Measurements from ENCODE around the gene ALG12. TPM values are rescaled to one million over a fixed set of nuclear protein-coding genes. Genes with fewer than 3 reads are reported as not detected.

ALG12 gene
- total RNA-seq, 1 experiment from 2014 or later, result 29.2 TPM

GRCh38 chr22:49903322-49904039 is 14.8 kb downstream of the ALG12 start:
- Mint-ChIP-seq H3K4me1 (no peaks in the 10 kb centered on the region), H3K36me3 (peaks cover 46% of the 10 kb centered on the region), H3K9me3 (peaks cover 20% of the 10 kb centered on the region), H3K4me3 (no peak overlapping the region), H3K27ac (no peak overlapping the region), H3K27me3 (ENCODE audit: low read depth) (no peaks in the 10 kb centered on the region)
- ChIA-PET POLR2A (no interaction called here), CTCF (no interaction called here)
- TF ChIP-seq NFYB (CRISPR knock-in tag; conservative IDR thresholded peaks at IDR 0.05; ENCODE audit: low read depth), result no peak
- TF ChIP-seq, protein P1, sequence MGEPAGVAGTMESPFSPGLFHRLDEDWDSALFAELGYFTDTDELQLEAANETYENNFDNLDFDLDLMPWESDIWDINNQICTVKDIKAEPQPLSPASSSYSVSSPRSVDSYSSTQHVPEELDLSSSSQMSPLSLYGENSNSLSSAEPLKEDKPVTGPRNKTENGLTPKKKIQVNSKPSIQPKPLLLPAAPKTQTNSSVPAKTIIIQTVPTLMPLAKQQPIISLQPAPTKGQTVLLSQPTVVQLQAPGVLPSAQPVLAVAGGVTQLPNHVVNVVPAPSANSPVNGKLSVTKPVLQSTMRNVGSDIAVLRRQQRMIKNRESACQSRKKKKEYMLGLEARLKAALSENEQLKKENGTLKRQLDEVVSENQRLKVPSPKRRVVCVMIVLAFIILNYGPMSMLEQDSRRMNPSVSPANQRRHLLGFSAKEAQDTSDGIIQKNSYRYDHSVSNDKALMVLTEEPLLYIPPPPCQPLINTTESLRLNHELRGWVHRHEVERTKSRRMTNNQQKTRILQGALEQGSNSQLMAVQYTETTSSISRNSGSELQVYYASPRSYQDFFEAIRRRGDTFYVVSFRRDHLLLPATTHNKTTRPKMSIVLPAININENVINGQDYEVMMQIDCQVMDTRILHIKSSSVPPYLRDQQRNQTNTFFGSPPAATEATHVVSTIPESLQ (CRISPR knock-in tag; IDR thresholded peaks at IDR 0.05), result no peak
- TF ChIP-seq, protein P2, sequence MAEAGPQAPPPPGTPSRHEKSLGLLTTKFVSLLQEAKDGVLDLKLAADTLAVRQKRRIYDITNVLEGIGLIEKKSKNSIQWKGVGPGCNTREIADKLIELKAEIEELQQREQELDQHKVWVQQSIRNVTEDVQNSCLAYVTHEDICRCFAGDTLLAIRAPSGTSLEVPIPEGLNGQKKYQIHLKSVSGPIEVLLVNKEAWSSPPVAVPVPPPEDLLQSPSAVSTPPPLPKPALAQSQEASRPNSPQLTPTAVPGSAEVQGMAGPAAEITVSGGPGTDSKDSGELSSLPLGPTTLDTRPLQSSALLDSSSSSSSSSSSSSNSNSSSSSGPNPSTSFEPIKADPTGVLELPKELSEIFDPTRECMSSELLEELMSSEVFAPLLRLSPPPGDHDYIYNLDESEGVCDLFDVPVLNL (CRISPR knock-in tag; IDR thresholded peaks at IDR 0.05; ENCODE audit: borderline replicate concordance, low read depth), result no peak
- no peak for TF ChIP-seq ZNF416 (CRISPR knock-in tag; IDR thresholded peaks at IDR 0.05)
- no peak for TF ChIP-seq ZNF138 (CRISPR knock-in tag; conservative IDR thresholded peaks at IDR 0.05)
- no peak for TF ChIP-seq FOXP4 (CRISPR knock-in tag; IDR thresholded peaks at IDR 0.05)
- no peak for TF ChIP-seq ATF1 (CRISPR knock-in tag; IDR thresholded peaks at IDR 0.05)
- no peak for TF ChIP-seq ZNF425 (CRISPR knock-in tag; conservative IDR thresholded peaks at IDR 0.05)
- no peak for TF ChIP-seq RORB (CRISPR knock-in tag; IDR thresholded peaks at IDR 0.05)
- no peak for TF ChIP-seq ATF3 (CRISPR knock-in tag; conservative IDR thresholded peaks at IDR 0.05)
- TF ChIP-seq NR2C2 (CRISPR knock-in tag; IDR thresholded peaks at IDR 0.05), result no peak
- TF ChIP-seq, protein P3, sequence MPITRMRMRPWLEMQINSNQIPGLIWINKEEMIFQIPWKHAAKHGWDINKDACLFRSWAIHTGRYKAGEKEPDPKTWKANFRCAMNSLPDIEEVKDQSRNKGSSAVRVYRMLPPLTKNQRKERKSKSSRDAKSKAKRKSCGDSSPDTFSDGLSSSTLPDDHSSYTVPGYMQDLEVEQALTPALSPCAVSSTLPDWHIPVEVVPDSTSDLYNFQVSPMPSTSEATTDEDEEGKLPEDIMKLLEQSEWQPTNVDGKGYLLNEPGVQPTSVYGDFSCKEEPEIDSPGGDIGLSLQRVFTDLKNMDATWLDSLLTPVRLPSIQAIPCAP (CRISPR knock-in tag; IDR thresholded peaks at IDR 0.05), result no peak
- TF ChIP-seq IRF2 (CRISPR knock-in tag; IDR thresholded peaks at IDR 0.05; ENCODE audit: borderline replicate concordance, low read depth), result no peak
- TF ChIP-seq TP53 (CRISPR knock-in tag; IDR thresholded peaks at IDR 0.05), result no peak
- no peak for TF ChIP-seq CDX4 (CRISPR knock-in tag; IDR thresholded peaks at IDR 0.05; ENCODE audit: borderline replicate concordance)
- TF ChIP-seq, protein P4, sequence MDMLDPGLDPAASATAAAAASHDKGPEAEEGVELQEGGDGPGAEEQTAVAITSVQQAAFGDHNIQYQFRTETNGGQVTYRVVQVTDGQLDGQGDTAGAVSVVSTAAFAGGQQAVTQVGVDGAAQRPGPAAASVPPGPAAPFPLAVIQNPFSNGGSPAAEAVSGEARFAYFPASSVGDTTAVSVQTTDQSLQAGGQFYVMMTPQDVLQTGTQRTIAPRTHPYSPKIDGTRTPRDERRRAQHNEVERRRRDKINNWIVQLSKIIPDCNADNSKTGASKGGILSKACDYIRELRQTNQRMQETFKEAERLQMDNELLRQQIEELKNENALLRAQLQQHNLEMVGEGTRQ (CRISPR knock-in tag; IDR thresholded peaks at IDR 0.05), result no peak
- no peak for TF ChIP-seq ZNF317 (CRISPR knock-in tag; IDR thresholded peaks at IDR 0.05; ENCODE audit: borderline replicate concordance, low read depth)
- DNase-seq (ENCODE audit: low spot score) (no peak), ATAC-seq (no peak)

Measured in WTC11 (cell line).